Tibial nerve (tissue), 4 donors: ENCODE measurements around the gene HCN2. TPM values are rescaled to one million over a fixed set of nuclear protein-coding genes. Genes with fewer than 3 reads are reported as not detected.

Source experiments
- DNase-seq, 2 donors: peaks; one replicate each; pipeline ENCODE4 v3.0.0-alpha.2; 2019; ENCODE audit warnings: low spot score in 2 of 2
- H3K27ac ChIP-seq, 4 donors: fragments of 200-600 bp; sonication (generic) in 3 of 4; one replicate each; pipeline ENCODE4 v1.5.1; 2017 to 2019; ENCODE audit warnings: mild to moderate bottlenecking in 1 of 4
- H3K27me3 ChIP-seq, 2 donors: fragments of 200-600 bp; sonication (generic) in 1 of 2; one replicate each; pipeline versions ENCODE4 v1.5.1 to v1.6.0; 2017 to 2019
- H3K36me3 ChIP-seq, 3 donors: fragments of 200-600 bp; sonication (generic); one replicate each; pipeline ENCODE4 v1.5.1; 2018 to 2019
- H3K4me1 ChIP-seq, 4 donors: fragments of 200-600 bp; sonication (generic) in 3 of 4; one replicate each; pipeline ENCODE4 v1.5.1; 2017 to 2019
- H3K4me3 ChIP-seq, 4 donors: fragments of 200-600 bp; sonication (generic) in 3 of 4; one replicate each; pipeline ENCODE4 v1.5.1; 2017 to 2019; ENCODE audit warnings: mild to moderate bottlenecking in 1 of 4, moderate library complexity in 1 of 4
- H3K9me3 ChIP-seq, 4 donors: fragments of 200-600 bp; sonication (generic) in 3 of 4; one replicate each; pipeline ENCODE4 v1.5.1; 2017 to 2019
- CTCF ChIP-seq, 5 experiments: fragments of 200-600 bp in 3 of 5; fragments of 450-650 bp in 2 of 5; sonication (generic) in 3 of 5; IDR thresholded peaks; one replicate each; pipeline ENCODE4 v1.5.1; 2016 to 2019; ENCODE audit warnings: antibody characterized with exemption in 5 of 5, mild to moderate bottlenecking in 3 of 5, moderate library complexity in 2 of 5
- EP300 ChIP-seq, 2 donors: sonication (generic); formaldehyde crosslinking; IDR thresholded peaks; one replicate each; pipeline ENCODE4 v1.6.1; 2017; ENCODE audit warnings: antibody characterized with exemption in 2 of 2, mild to moderate bottlenecking in 1 of 2
- POLR2A ChIP-seq, 2 donors: fragments of 450-650 bp; IDR thresholded peaks; one replicate each; pipeline ENCODE4 v1.6.1; 2017; ENCODE audit warnings: antibody characterized with exemption in 2 of 2, mild to moderate bottlenecking in 2 of 2, moderate library complexity in 2 of 2
- WGBS, 2 donors: methylation state at CpG; one replicate each; pipeline ENCODE4 v1.1.5; 2018; 5-methylcytosine and 5-hydroxymethylcytosine counted together
- total RNA-seq, 4 donors: library from RNA; depleted of rRNA; stranded (reverse); fragments of >200 nt; gene quantifications; one replicate each; pipeline ENCODE4 v1.1.0, GENCODE V29; 2016

HCN2 gene
- total RNA-seq, 4 donors from 2014 or later: 0.59 TPM; not detected in 3

DNA sequence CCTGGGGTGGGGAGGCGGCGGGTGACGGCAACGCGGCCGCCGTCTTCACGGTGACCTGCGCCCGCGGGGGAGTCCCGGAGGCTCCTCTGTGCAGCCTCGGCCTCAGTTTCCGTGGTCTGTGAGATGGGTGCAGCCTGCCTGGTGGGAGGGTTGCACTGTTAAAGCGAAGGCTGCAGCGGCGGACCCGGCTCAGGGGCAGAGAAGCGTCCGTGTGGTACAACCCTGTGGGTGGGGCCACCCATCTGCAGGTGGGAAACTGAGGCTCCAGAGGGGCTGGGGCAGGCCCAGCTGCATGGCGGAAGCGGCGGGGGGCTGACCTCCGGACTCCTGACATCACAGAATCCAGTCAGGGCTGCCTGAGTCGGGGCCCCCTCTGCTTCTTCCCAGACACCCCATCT, 50.5 kb downstream of the HCN2 start:
- no peak for DNase-seq
- TF ChIP-seq EP300 (IDR thresholded peaks at IDR 0.05) (no peak), CTCF (IDR thresholded peaks at IDR 0.05) (no peak), POLR2A (IDR thresholded peaks at IDR 0.05) (no peak)
- H3K27ac ChIP-seq: peak overlapping the region; percentile 61 to 88 (median 68)
- peak overlapping the region; percentile 15 to 61 (median 46) for H3K4me3 ChIP-seq
- H3K36me3 ChIP-seq: peaks cover 0 to 20% (median 0%) of the 10 kb centered on the region in 3 donors
- no peaks in the 10 kb centered on the region for H3K27me3 ChIP-seq
- no peaks in the 10 kb centered on the region for H3K9me3 ChIP-seq
- peaks cover 0 to 16% (median 10%) of the 10 kb centered on the region in 4 donors for H3K4me1 ChIP-seq
- WGBS, 2 donors: 42 to 59% methylated on average over 9 to 16 of the region's 25 CpGs

- H3K27me3 ChIP-seq: no peaks in the 10 kb centered on the region
- H3K36me3 ChIP-seq: peaks cover 0 to 26% (median 0%) of the 10 kb centered on the region in 3 donors
- peak overlapping the region in 1 of 4 donors; percentile 61 for H3K4me3 ChIP-seq
- H3K27ac ChIP-seq: peak overlapping the region in 3 of 4 donors; percentile 61 to 88 (median 75)
- TF ChIP-seq EP300 (IDR thresholded peaks at IDR 0.05): no peak
- DNase-seq: no peak
- H3K9me3 ChIP-seq: no peaks in the 10 kb centered on the region
- WGBS, 2 donors: 89 to 90% methylated on average over 15 to 27 of the region's 31 CpGs
- H3K4me1 ChIP-seq: peaks cover 0 to 16% (median 10%) of the 10 kb centered on the region in 4 donors
Observed at GRCh38 chr19:640606-641189, 51.0 kb downstream of the HCN2 start.

DNA sequence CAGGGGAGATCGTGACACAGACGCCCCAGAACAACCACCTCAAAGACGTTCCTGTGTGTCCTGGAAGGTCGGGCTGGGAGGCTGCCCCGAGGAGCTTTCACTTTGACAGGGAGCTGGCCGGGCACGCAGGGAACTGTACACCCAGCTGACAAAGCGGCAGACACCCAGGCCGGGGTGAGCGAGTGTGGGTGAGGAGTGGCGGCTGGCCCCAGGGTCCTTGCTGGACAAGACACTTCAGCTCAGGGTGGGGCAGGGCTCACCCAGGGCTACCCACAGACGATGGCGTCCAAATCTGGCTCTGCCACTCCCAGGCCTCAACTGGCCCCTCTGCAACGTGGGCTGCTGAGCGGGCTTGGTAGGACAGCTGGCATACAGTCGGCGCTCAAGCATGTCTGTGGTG, 52.0 kb downstream of the HCN2 start:
- no peak for DNase-seq
- Histone ChIP-seq H3K36me3 (peaks cover 0 to 36% (median 3%) of the 10 kb centered on the region in 3 donors), H3K27ac (peak overlapping the region in 1 of 4 donors; percentile 37), H3K4me1 (peaks cover 0 to 16% (median 10%) of the 10 kb centered on the region in 4 donors), H3K9me3 (no peaks in the 10 kb centered on the region), H3K27me3 (no peaks in the 10 kb centered on the region), H3K4me3 (no peak overlapping the region)
- WGBS, 2 donors: 74 to 80% methylated on average over 15 to 17 of the region's 17 CpGs
- TF ChIP-seq POLR2A (IDR thresholded peaks at IDR 0.05) (no peak), CTCF (IDR thresholded peaks at IDR 0.05) (no peak), EP300 (IDR thresholded peaks at IDR 0.05) (no peak)

DNA sequence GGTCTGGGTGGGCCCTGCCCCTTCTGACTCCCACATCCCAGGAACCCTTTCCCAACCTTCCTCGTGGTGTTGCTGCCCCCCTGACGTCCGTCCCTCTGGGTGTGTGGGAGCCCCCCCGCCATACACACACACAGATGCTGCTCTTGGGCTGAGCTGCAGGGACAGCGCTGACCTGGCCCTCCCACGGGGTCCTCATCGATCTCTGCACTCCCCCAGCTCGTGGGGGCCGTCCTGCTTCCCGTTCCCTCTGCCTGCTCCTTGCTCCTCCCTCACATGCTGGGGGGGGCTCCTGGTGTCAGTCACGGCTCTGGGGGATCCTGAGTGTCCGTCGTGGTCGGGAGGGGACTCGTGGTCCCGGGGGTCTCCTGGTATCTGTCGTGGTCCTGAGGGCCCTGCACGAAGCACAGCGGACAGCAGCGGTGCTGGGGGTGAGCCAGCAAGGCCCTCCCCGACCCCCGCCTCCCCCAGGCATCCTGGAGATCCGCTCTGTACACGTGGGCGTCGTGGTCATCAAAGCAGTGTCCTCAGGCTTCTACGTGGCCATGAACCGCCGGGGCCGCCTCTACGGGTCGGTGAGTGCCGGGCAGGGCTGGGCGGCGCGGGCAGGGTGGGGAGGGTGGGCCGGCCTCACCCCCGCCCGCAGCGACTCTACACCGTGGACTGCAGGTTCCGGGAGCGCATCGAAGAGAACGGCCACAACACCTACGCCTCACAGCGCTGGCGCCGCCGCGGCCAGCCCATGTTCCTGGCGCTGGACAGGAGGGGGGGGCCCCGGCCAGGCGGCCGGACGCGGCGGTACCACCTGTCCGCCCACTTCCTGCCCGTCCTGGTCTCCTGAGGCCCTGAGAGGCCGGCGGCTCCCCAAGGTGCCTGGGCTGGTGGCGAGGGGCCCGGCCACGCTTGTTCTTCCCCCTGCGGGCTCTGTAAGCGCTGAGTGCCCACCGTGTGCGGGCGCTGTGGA, 53.4 kb downstream of the HCN2 start:
- Histone ChIP-seq H3K4me1 (peaks cover 0 to 16% (median 10%) of the 10 kb centered on the region in 4 donors), H3K4me3 (no peak overlapping the region), H3K27me3 (no peaks in the 10 kb centered on the region), H3K9me3 (no peaks in the 10 kb centered on the region), H3K27ac (no peak overlapping the region), H3K36me3 (peaks cover 0 to 49% (median 16%) of the 10 kb centered on the region in 3 donors)
- WGBS, 2 donors: 71 to 78% methylated on average over 30 to 52 of the region's 70 CpGs
- no peak for DNase-seq
- TF ChIP-seq POLR2A (IDR thresholded peaks at IDR 0.05) (no peak), EP300 (IDR thresholded peaks at IDR 0.05) (no peak), CTCF (IDR thresholded peaks at IDR 0.05) (no peak)

DNA sequence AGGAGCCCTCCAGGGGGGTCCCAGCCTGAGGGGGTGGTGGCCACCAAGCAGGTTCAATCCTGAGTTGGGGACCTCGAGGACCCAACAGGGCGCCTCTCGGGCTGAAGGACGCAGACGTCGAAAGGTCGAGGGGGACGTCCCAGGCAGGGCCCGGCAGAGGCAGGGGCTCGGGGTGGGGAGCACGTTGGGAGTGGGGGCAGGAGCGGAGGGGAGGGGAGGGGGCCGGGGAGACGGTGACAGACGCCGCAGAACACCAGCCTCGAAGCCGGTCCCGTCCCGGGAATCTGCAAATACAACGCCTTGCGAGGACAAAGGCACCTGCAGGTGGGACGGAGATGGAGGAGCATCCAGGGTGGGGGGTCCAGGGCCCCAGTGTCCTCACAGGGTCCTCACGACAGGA, 54.1 kb downstream of the HCN2 start:
- no peaks in the 10 kb centered on the region for H3K27me3 ChIP-seq
- H3K4me3 ChIP-seq: no peak overlapping the region
- H3K27ac ChIP-seq: no peak overlapping the region
- H3K9me3 ChIP-seq: no peaks in the 10 kb centered on the region
- TF ChIP-seq POLR2A (IDR thresholded peaks at IDR 0.05) (no peak), CTCF (IDR thresholded peaks at IDR 0.05) (no peak), EP300 (IDR thresholded peaks at IDR 0.05) (no peak)
- H3K36me3 ChIP-seq: peaks cover 0 to 56% (median 22%) of the 10 kb centered on the region in 3 donors
- 86 to 87% methylated on average over 24 of the region's 24 CpGs for WGBS, 2 donors
- peaks cover 0 to 12% (median 8%) of the 10 kb centered on the region in 4 donors for H3K4me1 ChIP-seq
- no peak for DNase-seq
